HCT116 (cell line): ENCODE measurements around the gene BPIFB6. TPM values are rescaled to one million over a fixed set of nuclear protein-coding genes. Genes with fewer than 3 reads are reported as not detected.

Experiments used
- ATAC-seq: fragments of 200-7000 bp; cut with Tn5 transposase; 2 replicates; pipeline ENCODE4 v1.9.1; 2020; ENCODE audit warnings: mild to moderate bottlenecking, moderate library complexity
- BruUV-seq: library from RNA; stranded (reverse); fragments of 400-500 nt; replicated peaks from 2 replicates; lab custom pipeline; 2021; lab: Mats Ljungman, UMichigan
- CTCF ChIA-PET: fragments of 300-600 bp; sonication (Branson Sonifier 250); formaldehyde crosslinking; loops from one replicate; lab custom pipeline; 2021; ENCODE audit warnings: antibody characterized with exemption; lab: Charles Lee
- POLR2A ChIA-PET: fragments of 300-600, 350-600 bp; sonication (Branson Sonifier 250); formaldehyde crosslinking; loops from one replicate; lab custom pipeline; 2021; ENCODE audit warnings: antibody characterized with exemption; lab: Charles Lee
- RAD21 ChIA-PET, 2 experiments: fragments of 300-600 bp; sonication (Branson Sonifier 250); formaldehyde crosslinking; loops; one replicate each; lab custom pipeline; 2023; ENCODE audit warnings: low total read pairs in 2 of 2; ENCODE audit not compliant: uncharacterized antibody in 2 of 2, unreplicated experiment in 2 of 2, low non-redundant PET in 1 of 2; lab: Charles Lee
- DNase-seq: peaks from one replicate; pipeline ENCODE4 v3.0.0-alpha.2; 2010; ENCODE audit warnings: low read depth, low spot score
- H2AFZ ChIP-seq: fragments of 200-600 bp; shearing (Covaris generic), sonication (generic); 2 replicates; pipeline ENCODE4 v1.6.1; 2017; ENCODE audit warnings: low read depth, mixed run types, mixed read lengths, antibody characterized with exemption, low read length; ENCODE audit not compliant: poor library complexity, severe bottlenecking
- H3K27ac ChIP-seq: 2 replicates; pipeline ENCODE4 v1.5.1; 2012; ENCODE audit warnings: low read depth, low read length
- H3K27me3 ChIP-seq: fragments of 200-600 bp; sonication (generic); 2 replicates; pipeline ENCODE4 v1.6.1; 2016; ENCODE audit warnings: mixed run types, low read length, mixed read lengths; ENCODE audit not compliant: insufficient read depth
- H3K36me3 ChIP-seq, 2 experiments: fragments of 200-500 bp in 1 of 2; fragments of 200-600 bp in 1 of 2; sonication (Bioruptor generic) in 1 of 2; sonication (generic) in 1 of 2; 2 replicates each; pipeline versions ENCODE4 v1.5.1 to v1.6.1; 2014 to 2016; ENCODE audit warnings: low read length in 2 of 2, inconsistent platforms in 1 of 2, mixed read lengths in 1 of 2, mixed run types in 1 of 2; ENCODE audit not compliant: insufficient read depth in 2 of 2, control insufficient read depth in 1 of 2
- H3K4me1 ChIP-seq, 2 experiments: fragments of 200-600 bp in 1 of 2; sonication (generic) in 1 of 2; 2 replicates each; pipeline versions ENCODE4 v1.5.1 to v1.6.1; 2012 to 2017; ENCODE audit warnings: low read length in 2 of 2, inconsistent platforms in 1 of 2, mild to moderate bottlenecking in 1 of 2, mixed read lengths in 1 of 2, mixed run types in 1 of 2, moderate library complexity in 1 of 2; ENCODE audit not compliant: insufficient read depth in 2 of 2, control insufficient read depth in 1 of 2
- H3K4me2 ChIP-seq: fragments of 200-600 bp; sonication (generic); 2 replicates; pipeline ENCODE4 v1.6.1; 2017; ENCODE audit warnings: mixed run types, low read length, mixed read lengths
- H3K4me3 ChIP-seq, 2 experiments: fragments of 200-600 bp in 1 of 2; sonication (generic) in 1 of 2; replicated peaks in 1 of 2; 2 replicates each; pipeline ENCODE4 v1.5.1; 2011 to 2016; ENCODE audit warnings: low read length in 2 of 2, control low read depth in 1 of 2, low read depth in 1 of 2, mild to moderate bottlenecking in 1 of 2, mixed read lengths in 1 of 2, mixed run types in 1 of 2
- H3K79me2 ChIP-seq: fragments of 200-600 bp; sonication (generic); 2 replicates; pipeline ENCODE4 v1.6.1; 2017; ENCODE audit warnings: mild to moderate bottlenecking, mixed run types, low read length, moderate library complexity, mixed read lengths; ENCODE audit not compliant: insufficient read depth
- H3K9ac ChIP-seq: fragments of 200-600 bp; sonication (generic); 2 replicates; pipeline ENCODE4 v1.6.1; 2016; ENCODE audit warnings: low read length, mixed read lengths
- H3K9me2 ChIP-seq: fragments of 200-600 bp; sonication (generic), shearing (Covaris generic); 2 replicates; pipeline ENCODE4 v1.6.1; 2017; ENCODE audit warnings: mixed run types, mild to moderate bottlenecking, moderate library complexity; ENCODE audit not compliant: insufficient read depth
- H3K9me3 ChIP-seq, 2 experiments: fragments of 200-500 bp in 1 of 2; fragments of 200-600 bp in 1 of 2; sonication (Bioruptor generic) in 1 of 2; sonication (generic) in 1 of 2; 2 replicates each; pipeline ENCODE4 v1.6.1; 2014 to 2017; ENCODE audit warnings: low read length in 2 of 2, mixed read lengths in 2 of 2, inconsistent platforms in 1 of 2, low read depth in 1 of 2, mild to moderate bottlenecking in 1 of 2, mixed run types in 1 of 2, moderate library complexity in 1 of 2; ENCODE audit not compliant: control insufficient read depth in 1 of 2, insufficient read depth in 1 of 2
- H4K20me1 ChIP-seq: fragments of 200-600 bp; sonication (generic), shearing (Covaris generic); 2 replicates; pipeline ENCODE4 v1.6.1; 2017; ENCODE audit warnings: mixed run types, mild to moderate bottlenecking, moderate library complexity; ENCODE audit not compliant: insufficient read depth
- ATF3 ChIP-seq: IDR thresholded peaks from 2 replicates; pipeline ENCODE4 v1.6.1; 2012
- CBX3 ChIP-seq: IDR thresholded peaks from 2 replicates; pipeline ENCODE4 v1.6.1; 2012; ENCODE audit warnings: low read depth
- CEBPB ChIP-seq: IDR thresholded peaks from 2 replicates; pipeline ENCODE4 v1.6.1; 2012; ENCODE audit warnings: low read depth
- EGR1 ChIP-seq: IDR thresholded peaks from 2 replicates; pipeline ENCODE4 v1.6.1; 2012; ENCODE audit warnings: low read depth
- ELF1 ChIP-seq: IDR thresholded peaks from 2 replicates; pipeline ENCODE4 v1.6.1; 2012; ENCODE audit warnings: low read depth, borderline replicate concordance
- EZH2 ChIP-seq: fragments of 200-600 bp; sonication (generic); IDR thresholded peaks from 2 replicates; pipeline ENCODE4 v1.6.1; 2017; ENCODE audit warnings: antibody characterized with exemption, mixed run types
- FOSL1 ChIP-seq: IDR thresholded peaks from 2 replicates; pipeline ENCODE4 v1.6.1; 2012; ENCODE audit warnings: low read depth
- POLR2A ChIP-seq: IDR thresholded peaks from 2 replicates; pipeline ENCODE4 v1.7.0; 2011; ENCODE audit warnings: borderline replicate concordance; ENCODE audit not compliant: insufficient read depth, insufficient read length; ENCODE audit errors: extremely low read depth
- POLR2AphosphoS5 ChIP-seq: IDR thresholded peaks from 2 replicates; pipeline ENCODE4 v1.6.1; 2011; ENCODE audit warnings: mild to moderate bottlenecking, low read depth, low read length, moderate library complexity
- RAD21 ChIP-seq: IDR thresholded peaks from 2 replicates; pipeline ENCODE4 v1.6.1; 2012; ENCODE audit warnings: low read depth, mild to moderate bottlenecking
- SIN3A ChIP-seq: IDR thresholded peaks from 2 replicates; pipeline ENCODE4 v1.6.1; 2012; ENCODE audit warnings: low read depth
- SP1 ChIP-seq: IDR thresholded peaks from 2 replicates; pipeline ENCODE4 v1.6.1; 2012; ENCODE audit warnings: low read depth
- TCF7L2 ChIP-seq: IDR thresholded peaks from 2 replicates; pipeline ENCODE4 v1.7.0; 2011; ENCODE audit warnings: borderline replicate concordance, inconsistent platforms; ENCODE audit not compliant: insufficient read depth, insufficient read length; ENCODE audit errors: extremely low read depth
- intact Hi-C: fragments of 100-400 bp; cut with micrococcal nuclease; formaldehyde crosslinking; loops from 2 replicates; pipeline ENCODE4 v1.10.0; 2022
- total RNA-seq: library from RNA; stranded (reverse); gene quantifications from one replicate; pipeline ENCODE4 v1.2.1, GENCODE V29; 2021; ENCODE audit not compliant: unreplicated experiment

The BPIFB6 gene
- total RNA-seq, 1 experiment from 2014 or later = not detected

GRCh38 chr20:32984196-32984595 lies 47.3 kb upstream of the BPIFB6 start (continued):
- TF ChIP-seq SP1 (no peak), EZH2 (no peak), CBX3 (no peak), POLR2A (no peak), FOSL1 (no peak), TCF7L2 (no peak)

GRCh38 chr20:32984631-32985354 lies 46.7 kb upstream of the BPIFB6 start:
- TF ChIP-seq SIN3A (no peak), ELF1 (no peak), EGR1 (no peak), RAD21 (no peak), POLR2AphosphoS5 (no peak), CEBPB (no peak), POLR2A (no peak), CBX3 (no peak), ATF3 (no peak)
- TF ChIP-seq, all 23 proteins: peak for 0
- DNase-seq = no peak
- no peak overlapping the region for H3K4me3 ChIP-seq
- ChIA-PET RAD21 (no interaction called here), CTCF (no interaction called here), POLR2A (no interaction called here)
- ATAC-seq = no peak
- H3K36me3 ChIP-seq = no peaks in the 10 kb centered on the region
- no peak overlapping the region for H3K9ac ChIP-seq
- no peak overlapping the region for H2AFZ ChIP-seq
- H3K4me2 ChIP-seq = no peak overlapping the region
- H3K9me3 ChIP-seq = no peaks in the 10 kb centered on the region
- H3K9me2 ChIP-seq = no peaks in the 10 kb centered on the region
- H3K4me1 ChIP-seq = peaks cover 0 to 5% of the 10 kb centered on the region in 2 experiments; a peak in 1 of 4 replicates
- H3K79me2 ChIP-seq = no peaks in the 10 kb centered on the region
- H3K27ac ChIP-seq = no peak overlapping the region
- H3K27me3 ChIP-seq = no peaks in the 10 kb centered on the region
- intact Hi-C loops = no loop called here
- no peaks in the 10 kb centered on the region for H4K20me1 ChIP-seq
- no TSS peak for BruUV-seq
